Stimulated activated CD8-positive, alpha-beta memory T cell treated with anti-CD3 and anti-CD28 coated beads, Interleukin-4, amount 100 ng/mL, for 4 hours (primary cell): ENCODE measurements around the gene AGXT.

Source experiments
- DNase-seq, 2 donors: peaks; one replicate each; pipeline ENCODE4 v3.0.0-alpha.2; 2020; ENCODE audit warnings: low read depth in 2 of 2, low spot score in 1 of 2

Gene AGXT

GRCh38 chr2:240912878-240913809 is 44.5 kb downstream of the AGXT start:
- DNase-seq, result no peak

GRCh38 chr2:240913810-240914644 is 45.4 kb downstream of the AGXT start:
- peak; percentile 17 to 38 for DNase-seq

GRCh38 chr2:240914645-240915525 is 46.3 kb downstream of the AGXT start:
- DNase-seq, result no peak

GRCh38 chr2:240915526-240916341 is 47.1 kb downstream of the AGXT start:
- DNase-seq, result no peak

- no peak for DNase-seq
Observed at GRCh38 chr2:240916571-240917008, 48.0 kb downstream of the AGXT start.

- DNase-seq, result no peak
Observed at GRCh38 chr2:240917009-240917683, 48.5 kb downstream of the AGXT start.

- DNase-seq, result no peak
Observed at GRCh38 chr2:240917684-240918257, 49.1 kb downstream of the AGXT start.

GRCh38 chr2:240918258-240919091 is 49.9 kb downstream of the AGXT start:
- DNase-seq, result no peak

GRCh38 chr2:240919161-240919781 is 50.6 kb downstream of the AGXT start:
- DNase-seq, result no peak

GRCh38 chr2:240919786-240920782 is 51.5 kb downstream of the AGXT start:
- no peak for DNase-seq

GRCh38 chr2:240920783-240921231 is 52.2 kb downstream of the AGXT start:
- DNase-seq, result no peak

- no peak for DNase-seq
Observed at GRCh38 chr2:240921311-240921994, 52.8 kb downstream of the AGXT start.

GRCh38 chr2:240921995-240922244 is 53.3 kb downstream of the AGXT start:
- no peak for DNase-seq

- no peak for DNase-seq
Observed at GRCh38 chr2:240922245-240922981, 53.8 kb downstream of the AGXT start.

GRCh38 chr2:240922982-240923537 is 54.4 kb downstream of the AGXT start:
- DNase-seq, result no peak
